Lower leg skin (tissue), 4 donors: ENCODE results near the gene TAF1. TPM values are rescaled to one million over a fixed set of nuclear protein-coding genes. Genes with fewer than 3 reads are reported as not detected.
"Not testable (repeated sequence)": the region's sequence is repeated elsewhere in the genome, so short reads cannot be mapped to it uniquely, and the experiment has no call there.

Experiments
- DNase-seq, 2 donors: peaks; one replicate each; pipeline ENCODE4 v3.0.0-alpha.2; 2019; ENCODE audit warnings: low spot score in 2 of 2
- H3K4me3 ChIP-seq: fragments of 200-600 bp; sonication (generic); 2 replicates; pipeline ENCODE4 v1.5.1; 2017; ENCODE audit warnings: mild to moderate bottlenecking, low read depth; ENCODE audit not compliant: poor library complexity, severe bottlenecking
- CTCF ChIP-seq, 3 donors: fragments of 450-650 bp; IDR thresholded peaks; one replicate each; pipeline ENCODE4 v1.5.1; 2016; ENCODE audit warnings: antibody characterized with exemption in 3 of 3, mild to moderate bottlenecking in 3 of 3, moderate library complexity in 2 of 3
- POLR2A ChIP-seq, 2 donors: fragments of 450-650 bp; IDR thresholded peaks; one replicate each; pipeline ENCODE4 v1.6.1; 2016 to 2017; ENCODE audit warnings: antibody characterized with exemption in 2 of 2, mild to moderate bottlenecking in 1 of 2, moderate library complexity in 1 of 2
- WGBS, 2 donors: methylation state at CpG; one replicate each; pipeline ENCODE4 v1.1.5; 2018; 5-methylcytosine and 5-hydroxymethylcytosine counted together
- intact Hi-C: fragments of 100-400 bp; cut with DNase I; formaldehyde crosslinking; loops from one replicate; pipeline ENCODE4 v1.15.0; 2023; ENCODE audit warnings: low total_unique reads
- total RNA-seq, 4 donors: library from RNA; depleted of rRNA; stranded (reverse); fragments of >200 nt; gene quantifications; one replicate each; pipeline ENCODE4 v1.1.0, GENCODE V29; 2016

TAF1 gene
- total RNA-seq, 4 donors from 2014 or later = 34.3 to 44.9 (median 38.2) TPM

- no peak for DNase-seq
- intact Hi-C loops = no loop called here
- no peak overlapping the region for H3K4me3 ChIP-seq
- TF ChIP-seq POLR2A (IDR thresholded peaks at IDR 0.05) = no peak
- TF ChIP-seq CTCF (IDR thresholded peaks at IDR 0.05) = no peak
- WGBS, 2 donors = 84 to 96% methylated on average over 3 of the region's 3 CpGs
Measured at GRCh38 chrX:71496476-71496875, 130.3 kb downstream of the TAF1 start.

- intact Hi-C loops, H3K4me3 ChIP-seq, DNase-seq: not testable (repeated sequence)
- 96 to 98% methylated on average over 5 of the region's 5 CpGs for WGBS, 2 donors
Measured at GRCh38 chrX:71502080-71502479, 135.9 kb downstream of the TAF1 start.

- WGBS, 2 donors = 91 to 100% methylated on average over 1 of the region's 1 CpG
- TF ChIP-seq CTCF (IDR thresholded peaks at IDR 0.05) = no peak
- TF ChIP-seq POLR2A (IDR thresholded peaks at IDR 0.05) = no peak
- intact Hi-C loops = no loop called here
- no peak overlapping the region for H3K4me3 ChIP-seq
- DNase-seq = no peak
Measured at GRCh38 chrX:71504346-71504745, 138.2 kb downstream of the TAF1 start.

GRCh38 chrX:71509289-71509688 is 143.1 kb downstream of the TAF1 start:
- TF ChIP-seq POLR2A (IDR thresholded peaks at IDR 0.05) (no peak), CTCF (IDR thresholded peaks at IDR 0.05) (no peak)
- DNase-seq = no peak
- intact Hi-C loops = no loop called here
- WGBS, 2 donors = 85 to 100% methylated on average over 1 of the region's 1 CpG
- H3K4me3 ChIP-seq = no peak overlapping the region

GRCh38 chrX:71510161-71510560 is 144.0 kb downstream of the TAF1 start:
- DNase-seq = no peak
- WGBS, 2 donors = 85 to 97% methylated on average over 2 of the region's 2 CpGs
- intact Hi-C loops = no loop called here
- no peak overlapping the region for H3K4me3 ChIP-seq
- TF ChIP-seq POLR2A (IDR thresholded peaks at IDR 0.05) (no peak), CTCF (IDR thresholded peaks at IDR 0.05) (no peak)

GRCh38 chrX:71513731-71514130 is 147.6 kb downstream of the TAF1 start:
- WGBS, 2 donors = 96 to 97% methylated on average over 4 of the region's 4 CpGs
- DNase-seq, H3K4me3 ChIP-seq, intact Hi-C loops: not testable (repeated sequence)

GRCh38 chrX:71514367-71515037 is 148.3 kb downstream of the TAF1 start:
- WGBS, 2 donors = 23 to 33% methylated on average over 5 of the region's 5 CpGs
- DNase-seq = no peak
- intact Hi-C loops = no loop called here
- H3K4me3 ChIP-seq = no peak overlapping the region
- no peak for TF ChIP-seq POLR2A (IDR thresholded peaks at IDR 0.05)
